ENCODE measurements around the gene ZNF366. TPM values are rescaled to one million over a fixed set of nuclear protein-coding genes. Genes with fewer than 3 reads are reported as not detected.

Gene ZNF366
- total RNA-seq, 1 experiment from 2014 or later: not detected

- Mint-ChIP-seq H3K36me3 (ENCODE audit: insufficient read depth, unreplicated experiment) (peaks cover 6% of the 10 kb centered on the region), H3K27ac (ENCODE audit: low read depth, unreplicated experiment) (peak overlapping the region; percentile 56), H3K9me3 (ENCODE audit: unreplicated experiment) (peaks cover 17% of the 10 kb centered on the region), H3K4me1 (ENCODE audit: insufficient read depth, unreplicated experiment) (peaks cover 60% of the 10 kb centered on the region), H3K4me3 (ENCODE audit: unreplicated experiment) (no peak overlapping the region), H3K27me3 (ENCODE audit: insufficient read depth, unreplicated experiment) (no peaks in the 10 kb centered on the region)
- CTCF ChIA-PET: interaction anchor here (0.9 kb wide), 1 partner anchor 24 kb away, joined by 3 read pairs; no protein-coding TSS in a partner anchor
- POLR2A ChIA-PET: interaction anchor here (1.0 to 1.9 kb wide), 5 partner anchors 30 to 306 kb away, joined by 3 to 9 read pairs (median 3); partner anchors contain the start of gene TNPO1
- TF ChIP-seq, protein P1, sequence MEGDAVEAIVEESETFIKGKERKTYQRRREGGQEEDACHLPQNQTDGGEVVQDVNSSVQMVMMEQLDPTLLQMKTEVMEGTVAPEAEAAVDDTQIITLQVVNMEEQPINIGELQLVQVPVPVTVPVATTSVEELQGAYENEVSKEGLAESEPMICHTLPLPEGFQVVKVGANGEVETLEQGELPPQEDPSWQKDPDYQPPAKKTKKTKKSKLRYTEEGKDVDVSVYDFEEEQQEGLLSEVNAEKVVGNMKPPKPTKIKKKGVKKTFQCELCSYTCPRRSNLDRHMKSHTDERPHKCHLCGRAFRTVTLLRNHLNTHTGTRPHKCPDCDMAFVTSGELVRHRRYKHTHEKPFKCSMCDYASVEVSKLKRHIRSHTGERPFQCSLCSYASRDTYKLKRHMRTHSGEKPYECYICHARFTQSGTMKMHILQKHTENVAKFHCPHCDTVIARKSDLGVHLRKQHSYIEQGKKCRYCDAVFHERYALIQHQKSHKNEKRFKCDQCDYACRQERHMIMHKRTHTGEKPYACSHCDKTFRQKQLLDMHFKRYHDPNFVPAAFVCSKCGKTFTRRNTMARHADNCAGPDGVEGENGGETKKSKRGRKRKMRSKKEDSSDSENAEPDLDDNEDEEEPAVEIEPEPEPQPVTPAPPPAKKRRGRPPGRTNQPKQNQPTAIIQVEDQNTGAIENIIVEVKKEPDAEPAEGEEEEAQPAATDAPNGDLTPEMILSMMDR (IDR thresholded peaks at IDR 0.05; ENCODE audit: unreplicated experiment): no peak
- intact Hi-C loops (cut with micrococcal nuclease): no loop called here
- no TSS peak for BruUV-seq (replicated peaks)
- no peak for DNase-seq (ENCODE audit: unreplicated experiment)
Observed at GRCh38 chr5:72542695-72543094, 35.5 kb upstream of the ZNF366 start.

DNA sequence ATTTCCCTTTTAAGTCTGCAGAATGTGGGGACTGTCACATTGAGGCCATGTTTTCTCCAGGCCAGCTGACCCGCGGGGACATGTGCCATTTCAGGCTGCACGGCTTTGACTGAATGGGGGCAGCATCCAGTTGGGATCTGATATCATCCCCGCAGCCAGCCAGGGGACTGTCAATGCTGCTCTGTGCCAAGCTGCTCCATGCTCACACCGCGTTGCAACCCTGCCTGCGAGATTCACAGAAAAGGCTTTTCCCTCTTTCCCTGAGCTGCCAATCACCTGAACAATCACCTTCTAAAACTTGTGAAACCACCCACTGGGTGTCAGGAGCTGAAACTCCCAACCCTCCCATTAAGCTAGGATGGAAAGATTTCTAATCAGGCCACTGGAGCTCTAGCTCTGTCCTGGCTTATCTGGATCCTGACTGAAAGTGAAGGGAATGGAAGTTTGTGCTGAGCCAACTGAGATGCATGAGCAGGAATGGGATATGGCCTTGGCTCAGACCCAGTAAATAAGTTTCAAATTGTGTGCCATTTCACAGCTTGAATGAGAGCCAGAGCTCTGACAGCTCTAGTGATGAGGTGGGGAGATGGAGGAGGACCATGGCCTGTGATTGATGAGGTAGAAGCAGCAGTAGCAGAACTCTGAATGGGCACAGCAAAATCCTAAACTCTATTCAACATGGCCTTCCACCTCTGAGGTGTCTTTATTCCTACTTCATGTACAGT lies 34.5 kb upstream of the ZNF366 start:
- TF ChIP-seq, protein P1 (IDR thresholded peaks at IDR 0.05; ENCODE audit: unreplicated experiment): no peak
- no peak for DNase-seq (ENCODE audit: unreplicated experiment)
- peaks cover 9% of the 10 kb centered on the region for H3K9me3 Mint-ChIP-seq (ENCODE audit: unreplicated experiment)
- no peak overlapping the region for H3K4me3 Mint-ChIP-seq (ENCODE audit: unreplicated experiment)
- ChIA-PET CTCF (interaction anchor here (0.6 to 0.9 kb wide), 2 partner anchors 25 to 699 kb away, joined by 3 read pairs; no protein-coding TSS in a partner anchor), POLR2A (interaction anchor here (0.6 to 1.3 kb wide), 5 partner anchors 31 to 307 kb away, joined by 3 to 4 read pairs (median 3); no protein-coding TSS in a partner anchor)
- intact Hi-C loops (cut with micrococcal nuclease): no loop called here
- peaks cover 54% of the 10 kb centered on the region for H3K4me1 Mint-ChIP-seq (ENCODE audit: insufficient read depth, unreplicated experiment)
- H3K27me3 Mint-ChIP-seq (ENCODE audit: insufficient read depth, unreplicated experiment): no peaks in the 10 kb centered on the region
- BruUV-seq (replicated peaks): no TSS peak
- peaks cover 5% of the 10 kb centered on the region for H3K36me3 Mint-ChIP-seq (ENCODE audit: insufficient read depth, unreplicated experiment)
- H3K27ac Mint-ChIP-seq (ENCODE audit: low read depth, unreplicated experiment): peak overlapping the region; percentile 46

- POLR2A ChIA-PET: interaction anchor here (0.6 kb wide), 1 partner anchor 58 kb away, joined by 3 read pairs; no protein-coding TSS in a partner anchor
- no peak for DNase-seq (ENCODE audit: unreplicated experiment)
- Mint-ChIP-seq H3K36me3 (ENCODE audit: insufficient read depth, unreplicated experiment) (no peaks in the 10 kb centered on the region), H3K4me1 (ENCODE audit: insufficient read depth, unreplicated experiment) (peaks cover 47% of the 10 kb centered on the region), H3K27ac (ENCODE audit: low read depth, unreplicated experiment) (peak overlapping the region; percentile 46), H3K9me3 (ENCODE audit: unreplicated experiment) (peaks cover 2% of the 10 kb centered on the region), H3K4me3 (ENCODE audit: unreplicated experiment) (no peak overlapping the region), H3K27me3 (ENCODE audit: insufficient read depth, unreplicated experiment) (no peaks in the 10 kb centered on the region)
- CTCF ChIA-PET: interaction anchor here (0.6 kb wide), 1 partner anchor 8 kb away, joined by 3 read pairs; no protein-coding TSS in a partner anchor
- intact Hi-C loops (cut with micrococcal nuclease): no loop called here
- TF ChIP-seq, protein P1 (IDR thresholded peaks at IDR 0.05; ENCODE audit: unreplicated experiment): no peak
- BruUV-seq (replicated peaks): no TSS peak
Observed at GRCh38 chr5:72540759-72541438, 33.7 kb upstream of the ZNF366 start.

GRCh38 chr5:72539726-72540125 lies 32.5 kb upstream of the ZNF366 start:
- no peaks in the 10 kb centered on the region for H3K27me3 Mint-ChIP-seq (ENCODE audit: insufficient read depth, unreplicated experiment)
- no peak overlapping the region for H3K4me3 Mint-ChIP-seq (ENCODE audit: unreplicated experiment)
- peaks cover 47% of the 10 kb centered on the region for H3K4me1 Mint-ChIP-seq (ENCODE audit: insufficient read depth, unreplicated experiment)
- TF ChIP-seq, protein P1 (IDR thresholded peaks at IDR 0.05; ENCODE audit: unreplicated experiment): no peak
- H3K9me3 Mint-ChIP-seq (ENCODE audit: unreplicated experiment): no peaks in the 10 kb centered on the region
- CTCF ChIA-PET: no interaction called here
- no peak overlapping the region for H3K27ac Mint-ChIP-seq (ENCODE audit: low read depth, unreplicated experiment)
- intact Hi-C loops (cut with micrococcal nuclease): loop anchor here (5.0 kb wide), 1 partner anchor 757 kb away; no protein-coding TSS in a partner anchor
- DNase-seq (ENCODE audit: unreplicated experiment): no peak
- no peaks in the 10 kb centered on the region for H3K36me3 Mint-ChIP-seq (ENCODE audit: insufficient read depth, unreplicated experiment)
- POLR2A ChIA-PET: no interaction called here
- BruUV-seq (replicated peaks): no TSS peak
